Measurements from ENCODE around the gene ZNF319.

- no peak for TF ChIP-seq EP300 (IDR thresholded peaks at IDR 0.05)
- TF ChIP-seq, protein P1, sequence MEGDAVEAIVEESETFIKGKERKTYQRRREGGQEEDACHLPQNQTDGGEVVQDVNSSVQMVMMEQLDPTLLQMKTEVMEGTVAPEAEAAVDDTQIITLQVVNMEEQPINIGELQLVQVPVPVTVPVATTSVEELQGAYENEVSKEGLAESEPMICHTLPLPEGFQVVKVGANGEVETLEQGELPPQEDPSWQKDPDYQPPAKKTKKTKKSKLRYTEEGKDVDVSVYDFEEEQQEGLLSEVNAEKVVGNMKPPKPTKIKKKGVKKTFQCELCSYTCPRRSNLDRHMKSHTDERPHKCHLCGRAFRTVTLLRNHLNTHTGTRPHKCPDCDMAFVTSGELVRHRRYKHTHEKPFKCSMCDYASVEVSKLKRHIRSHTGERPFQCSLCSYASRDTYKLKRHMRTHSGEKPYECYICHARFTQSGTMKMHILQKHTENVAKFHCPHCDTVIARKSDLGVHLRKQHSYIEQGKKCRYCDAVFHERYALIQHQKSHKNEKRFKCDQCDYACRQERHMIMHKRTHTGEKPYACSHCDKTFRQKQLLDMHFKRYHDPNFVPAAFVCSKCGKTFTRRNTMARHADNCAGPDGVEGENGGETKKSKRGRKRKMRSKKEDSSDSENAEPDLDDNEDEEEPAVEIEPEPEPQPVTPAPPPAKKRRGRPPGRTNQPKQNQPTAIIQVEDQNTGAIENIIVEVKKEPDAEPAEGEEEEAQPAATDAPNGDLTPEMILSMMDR (IDR thresholded peaks at IDR 0.05): no peak
- TF ChIP-seq POLR2A (IDR thresholded peaks at IDR 0.05): no peak
Observed at GRCh38 chr16:57982385-57982784, 18.1 kb downstream of the ZNF319 start.
